SK-N-SH (cell line): ENCODE data around the gene SLC8A1. TPM values are rescaled to one million over a fixed set of nuclear protein-coding genes. Genes with fewer than 3 reads are reported as not detected.

ENCODE experiments used
- CTCF ChIA-PET: fragments of 300-600, 350-600 bp; formaldehyde crosslinking; extraction: SDS; loops from one replicate; lab custom pipeline; 2021; lab: Yijun Ruan, JAX
- POLR2A ChIA-PET: fragments of 350-600 bp; sonication (Branson Sonifier 250); formaldehyde crosslinking; extraction: SDS; loops from one replicate; lab custom pipeline; 2020; ENCODE audit warnings: antibody characterized with exemption, inconsistent platforms; lab: Yijun Ruan, JAX
- DNase-seq: peaks from one replicate; pipeline ENCODE4 v3.0.0; 2012
- H2AFZ ChIP-seq: fragments of 200-600 bp; sonication (generic); 2 replicates; pipeline ENCODE4 v1.8.1; 2016; ENCODE audit warnings: antibody characterized with exemption, mild to moderate bottlenecking, low read depth
- H3F3A ChIP-seq: fragments of 200-600 bp; sonication (generic); replicated peaks from 2 replicates; pipeline ENCODE3; 2016; ENCODE audit warnings: antibody characterized with exemption, mild to moderate bottlenecking; ENCODE audit not compliant: insufficient read depth
- H3K27ac ChIP-seq, 2 experiments: fragments of 200-500 bp in 1 of 2; fragments of 200-600 bp in 1 of 2; sonication (Bioruptor generic) in 1 of 2; sonication (generic), shearing (Covaris generic) in 1 of 2; 2 replicates each; pipeline versions ENCODE4 v1.5.1 to v1.6.1; 2014 to 2016; ENCODE audit warnings: low read depth in 2 of 2, inconsistent platforms in 1 of 2, low read length in 1 of 2, mild to moderate bottlenecking in 1 of 2, mixed read lengths in 1 of 2
- H3K27me3 ChIP-seq: fragments of 200-600 bp; sonication (generic), shearing (Covaris generic); 2 replicates; pipeline ENCODE4 v1.6.1; 2016; ENCODE audit warnings: mixed run types; ENCODE audit not compliant: insufficient read depth
- H3K36me3 ChIP-seq, 2 experiments: fragments of 200-500 bp in 1 of 2; fragments of 200-600 bp in 1 of 2; sonication (Bioruptor generic) in 1 of 2; sonication (generic) in 1 of 2; replicated peaks in 1 of 2; 2 replicates each; pipeline versions ENCODE3 to v1.5.1; 2014 to 2016; ENCODE audit warnings: low read length in 1 of 2, mild to moderate bottlenecking in 1 of 2; ENCODE audit not compliant: insufficient read depth in 2 of 2, control insufficient read depth in 1 of 2
- H3K4me1 ChIP-seq, 2 experiments: fragments of 200-500 bp in 1 of 2; fragments of 200-600 bp in 1 of 2; sonication (Bioruptor generic) in 1 of 2; sonication (generic), shearing (Covaris generic) in 1 of 2; 2 replicates each; pipeline versions ENCODE4 v1.5.1 to v1.6.1; 2014 to 2016; ENCODE audit warnings: low read depth in 1 of 2, low read length in 1 of 2, mixed run types in 1 of 2; ENCODE audit not compliant: insufficient read depth in 2 of 2, control insufficient read depth in 1 of 2
- H3K4me2 ChIP-seq: fragments of 200-600 bp; sonication (generic), shearing (Covaris generic); 2 replicates; pipeline ENCODE4 v1.6.1; 2017; ENCODE audit warnings: mixed run types
- H3K4me3 ChIP-seq, 2 experiments: fragments of 200-500 bp in 1 of 2; fragments of 200-600 bp in 1 of 2; sonication (Bioruptor generic) in 1 of 2; sonication (generic), shearing (Covaris generic) in 1 of 2; 2 replicates each; pipeline versions ENCODE4 v1.5.1 to v1.8.1; 2014 to 2016; ENCODE audit warnings: low read depth in 2 of 2, inconsistent platforms in 1 of 2, low read length in 1 of 2, mild to moderate bottlenecking in 1 of 2, mixed read lengths in 1 of 2, moderate library complexity in 1 of 2
- H3K79me2 ChIP-seq: fragments of 200-600 bp; sonication (generic); 2 replicates; pipeline ENCODE4 v1.8.1; 2017; ENCODE audit warnings: mild to moderate bottlenecking; ENCODE audit not compliant: insufficient read depth
- H3K9ac ChIP-seq: fragments of 200-600 bp; sonication (generic); 2 replicates; pipeline ENCODE4 v1.6.1; 2017; ENCODE audit warnings: mixed run types
- H3K9me2 ChIP-seq: fragments of 200-600 bp; sonication (generic); 2 replicates; pipeline ENCODE4 v1.6.1; 2017; ENCODE audit warnings: mixed run types
- H3K9me3 ChIP-seq: fragments of 200-600 bp; sonication (generic); 2 replicates; pipeline ENCODE4 v1.6.1; 2017; ENCODE audit warnings: mixed run types, mild to moderate bottlenecking, moderate library complexity
- H4K20me1 ChIP-seq: fragments of 200-600 bp; sonication (generic); 2 replicates; pipeline ENCODE4 v1.6.1; 2017; ENCODE audit warnings: mild to moderate bottlenecking, mixed run types; ENCODE audit not compliant: insufficient read depth
- CTCF ChIP-seq: fragments of 200-600 bp; sonication (generic); IDR thresholded peaks from 2 replicates; pipeline ENCODE4 v1.6.1; 2017; ENCODE audit warnings: antibody characterized with exemption, mild to moderate bottlenecking, moderate library complexity
- EP300 ChIP-seq, 2 experiments: IDR thresholded peaks; 2 replicates each; pipeline versions ENCODE4 v1.4.0 to v1.6.1; 2012; ENCODE audit warnings: borderline replicate concordance in 1 of 2, low read depth in 1 of 2, low read length in 1 of 2
- FOXJ3 ChIP-seq: sonication (generic); formaldehyde crosslinking; IDR thresholded peaks from 2 replicates; pipeline ENCODE4 v1.5.1; 2020; ENCODE audit warnings: mild to moderate bottlenecking, missing genetic modification reagents
- GABPA ChIP-seq: IDR thresholded peaks from 2 replicates; pipeline ENCODE4 v1.4.0; 2012; ENCODE audit warnings: low read depth, mild to moderate bottlenecking
- JUND ChIP-seq: IDR thresholded peaks from 2 replicates; pipeline ENCODE4 v1.4.0; 2012
- MAX ChIP-seq: IDR thresholded peaks from 2 replicates; pipeline ENCODE4 v1.4.0; 2012; ENCODE audit warnings: low read depth
- NFIC ChIP-seq: IDR thresholded peaks from 2 replicates; pipeline ENCODE4 v1.4.0; 2012; ENCODE audit warnings: borderline replicate concordance
- NRF1 ChIP-seq: IDR thresholded peaks from 2 replicates; pipeline ENCODE4 v1.6.1; 2012; ENCODE audit warnings: low read depth, mild to moderate bottlenecking, low read length
- POLR2AphosphoS5 ChIP-seq: IDR thresholded peaks from 2 replicates; pipeline ENCODE4 v1.6.1; 2012; ENCODE audit warnings: low read depth, low read length
- RAD21 ChIP-seq: IDR thresholded peaks from 2 replicates; pipeline ENCODE4 v1.6.1; 2012; ENCODE audit warnings: mild to moderate bottlenecking, low read length
- REST ChIP-seq: IDR thresholded peaks from 2 replicates; pipeline ENCODE4 v1.6.1; 2012; ENCODE audit warnings: mild to moderate bottlenecking, low read depth, low read length, moderate library complexity
- SIN3A ChIP-seq: IDR thresholded peaks from 2 replicates; pipeline ENCODE4 v1.6.1; 2012; ENCODE audit warnings: low read depth, mild to moderate bottlenecking, low read length, moderate library complexity, borderline replicate concordance
- TEAD4 ChIP-seq: IDR thresholded peaks from 2 replicates; pipeline ENCODE4 v1.4.0; 2012; ENCODE audit warnings: mild to moderate bottlenecking, borderline replicate concordance; ENCODE audit not compliant: insufficient read depth
- YY1 ChIP-seq: IDR thresholded peaks from 2 replicates; pipeline ENCODE4 v1.4.0; 2012; ENCODE audit warnings: low read depth, mild to moderate bottlenecking
- ZBTB33 ChIP-seq: IDR thresholded peaks from 2 replicates; pipeline ENCODE4 v1.4.0; 2012; ENCODE audit warnings: low read depth, borderline replicate concordance
- polyA plus RNA-seq, 3 experiments: library from polyadenylated mRNA; depleted of rRNA; stranded (reverse); fragments of >200 nt; gene quantifications; 2 replicates each; pipeline ENCODE4 v1.2.3, GENCODE V29; 2012

The SLC8A1 gene
- polyA plus RNA-seq, 1 of the 3 experiments (the other 2 are of a cell fraction), result 3.2 TPM

- TF ChIP-seq REST (no peak), TEAD4 (peak; percentile 47; the same call in 1 of the 2 replicates), FOXJ3 (no peak), EP300 (IDR thresholded peaks at IDR 0.05; ENCODE audit: borderline replicate concordance in 1 of 2, low read depth in 1 of 2, low read length in 1 of 2) (peak; percentile 37 to 54; a peak in 2 of 4 replicates), YY1 (no peak), ZBTB33 (no peak), NFIC (no peak), GABPA (no peak)
Observed at GRCh38 chr2:40202798-40203400, 249.0 kb downstream of the SLC8A1 start (continued).

GRCh38 chr2:40201425-40201824, 250.5 kb downstream of the SLC8A1 start:
- Histone ChIP-seq H3K27ac (no peak overlapping the region), H3K79me2 (no peaks in the 10 kb centered on the region), H3K9me3 (no peaks in the 10 kb centered on the region), H3K4me2 (no peak overlapping the region), H4K20me1 (no peaks in the 10 kb centered on the region), H3K36me3 (no peaks in the 10 kb centered on the region), H3K9ac (no peak overlapping the region), H3K27me3 (no peaks in the 10 kb centered on the region), H2AFZ (no peak overlapping the region), H3K9me2 (no peaks in the 10 kb centered on the region), H3K4me3 (no peak overlapping the region), H3F3A (no peaks in the 10 kb centered on the region), H3K4me1 (peaks cover 4 to 14% of the 10 kb centered on the region in 2 experiments; a peak in 2 of 4 replicates)
- CTCF ChIA-PET, result interaction anchor here (0.7 to 2.2 kb wide), 3 partner anchors 10 to 130 kb away, joined by 3 to 5 read pairs (median 3); no protein-coding TSS in a partner anchor
- no peak for DNase-seq
- POLR2A ChIA-PET, result no interaction called here
- no peak for TF ChIP-seq TEAD4
- no peak for TF ChIP-seq ZBTB33
- no peak for TF ChIP-seq POLR2AphosphoS5
- TF ChIP-seq JUND, result no peak
- no peak for TF ChIP-seq CTCF
- no peak for TF ChIP-seq NRF1
- no peak for TF ChIP-seq RAD21
- TF ChIP-seq GABPA, result no peak
- no peak for TF ChIP-seq MAX
- no peak for TF ChIP-seq REST
- no peak for TF ChIP-seq YY1
- no peak for TF ChIP-seq NFIC
- no peak for TF ChIP-seq SIN3A
